SW480 (cell line): ENCODE results near the gene TMA7B.
A peak's percentile ranks its signal among the peaks of the same experiment; 100 is the strongest.

Experiments used
- DNase-seq: peaks from one replicate; pipeline ENCODE4 v3.0.0-alpha.2; 2016; ENCODE audit warnings: low spot score

The TMA7B gene

GRCh38 chr22:39954584-39955055 lies 5.6 kb upstream of the TMA7B start:
- no peak for DNase-seq

- DNase-seq, result no peak
These were observed 4.5 kb upstream of the TMA7B start for GRCh38 chr22:39955675-39956074.

GRCh38 chr22:39956932-39957664 lies 3.1 kb upstream of the TMA7B start:
- DNase-seq, result no peak

- DNase-seq, result no peak
These were observed 2.0 kb upstream of the TMA7B start for GRCh38 chr22:39958009-39958711.

- no peak for DNase-seq
These were observed 1.1 kb upstream of the TMA7B start for GRCh38 chr22:39958949-39959639.

- DNase-seq, result peak; percentile 78
These were observed 872 bp downstream of the TMA7B start for GRCh38 chr22:39960791-39961746.

GRCh38 chr22:39962071-39962470 lies 1.9 kb downstream of the TMA7B start:
- DNase-seq, result no peak

- DNase-seq, result no peak
These were observed 5.6 kb downstream of the TMA7B start for GRCh38 chr22:39965748-39966147.

GRCh38 chr22:39966470-39966869 lies 6.3 kb downstream of the TMA7B start:
- no peak for DNase-seq

GRCh38 chr22:39967103-39967829 lies 7.1 kb downstream of the TMA7B start:
- no peak for DNase-seq

- no peak for DNase-seq
These were observed 8.1 kb downstream of the TMA7B start for GRCh38 chr22:39967996-39968972.

- no peak for DNase-seq
These were observed 10.5 kb downstream of the TMA7B start for GRCh38 chr22:39970742-39971141.

GRCh38 chr22:39972641-39973040 lies 12.4 kb downstream of the TMA7B start:
- no peak for DNase-seq

- DNase-seq, result no peak
These were observed 13.5 kb downstream of the TMA7B start for GRCh38 chr22:39973656-39974055.

GRCh38 chr22:39974065-39974464 lies 13.9 kb downstream of the TMA7B start:
- DNase-seq, result no peak

- DNase-seq, result no peak
These were observed 18.9 kb downstream of the TMA7B start for GRCh38 chr22:39979048-39979447.

- no peak for DNase-seq
These were observed 19.3 kb downstream of the TMA7B start for GRCh38 chr22:39979458-39979857.

GRCh38 chr22:39980596-39980995 lies 20.4 kb downstream of the TMA7B start:
- DNase-seq, result no peak

- no peak for DNase-seq
These were observed 23.1 kb downstream of the TMA7B start for GRCh38 chr22:39983346-39983745.

GRCh38 chr22:39984006-39984405 lies 23.8 kb downstream of the TMA7B start:
- no peak for DNase-seq
